ENCODE data around the gene TRRAP.
"Not testable (repeated sequence)": the region's sequence is repeated elsewhere in the genome, so short reads cannot be mapped to it uniquely, and the experiment has no call there.

The TRRAP gene

DNA sequence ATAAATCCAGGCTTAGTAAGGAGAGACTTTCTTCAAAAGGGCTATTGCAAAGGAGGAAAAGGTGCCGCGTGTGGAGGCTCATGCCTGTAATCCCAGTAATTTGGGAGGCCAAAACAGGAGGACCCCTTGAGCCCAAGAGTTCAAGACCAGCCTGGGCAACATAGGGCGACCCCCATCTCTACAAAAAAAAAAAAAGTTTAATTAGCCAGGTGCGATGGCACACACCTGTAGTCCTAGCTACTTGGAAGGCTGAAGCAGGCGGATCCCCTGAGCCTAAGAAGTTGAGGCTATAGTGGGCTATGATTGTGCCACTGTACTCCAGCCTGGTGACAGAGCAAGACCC, 40.7 kb upstream of the TRRAP start:
- TF ChIP-seq, protein P1, sequence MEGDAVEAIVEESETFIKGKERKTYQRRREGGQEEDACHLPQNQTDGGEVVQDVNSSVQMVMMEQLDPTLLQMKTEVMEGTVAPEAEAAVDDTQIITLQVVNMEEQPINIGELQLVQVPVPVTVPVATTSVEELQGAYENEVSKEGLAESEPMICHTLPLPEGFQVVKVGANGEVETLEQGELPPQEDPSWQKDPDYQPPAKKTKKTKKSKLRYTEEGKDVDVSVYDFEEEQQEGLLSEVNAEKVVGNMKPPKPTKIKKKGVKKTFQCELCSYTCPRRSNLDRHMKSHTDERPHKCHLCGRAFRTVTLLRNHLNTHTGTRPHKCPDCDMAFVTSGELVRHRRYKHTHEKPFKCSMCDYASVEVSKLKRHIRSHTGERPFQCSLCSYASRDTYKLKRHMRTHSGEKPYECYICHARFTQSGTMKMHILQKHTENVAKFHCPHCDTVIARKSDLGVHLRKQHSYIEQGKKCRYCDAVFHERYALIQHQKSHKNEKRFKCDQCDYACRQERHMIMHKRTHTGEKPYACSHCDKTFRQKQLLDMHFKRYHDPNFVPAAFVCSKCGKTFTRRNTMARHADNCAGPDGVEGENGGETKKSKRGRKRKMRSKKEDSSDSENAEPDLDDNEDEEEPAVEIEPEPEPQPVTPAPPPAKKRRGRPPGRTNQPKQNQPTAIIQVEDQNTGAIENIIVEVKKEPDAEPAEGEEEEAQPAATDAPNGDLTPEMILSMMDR (IDR thresholded peaks at IDR 0.05; ENCODE audit: low read depth, low read length), result no peak

DNA sequence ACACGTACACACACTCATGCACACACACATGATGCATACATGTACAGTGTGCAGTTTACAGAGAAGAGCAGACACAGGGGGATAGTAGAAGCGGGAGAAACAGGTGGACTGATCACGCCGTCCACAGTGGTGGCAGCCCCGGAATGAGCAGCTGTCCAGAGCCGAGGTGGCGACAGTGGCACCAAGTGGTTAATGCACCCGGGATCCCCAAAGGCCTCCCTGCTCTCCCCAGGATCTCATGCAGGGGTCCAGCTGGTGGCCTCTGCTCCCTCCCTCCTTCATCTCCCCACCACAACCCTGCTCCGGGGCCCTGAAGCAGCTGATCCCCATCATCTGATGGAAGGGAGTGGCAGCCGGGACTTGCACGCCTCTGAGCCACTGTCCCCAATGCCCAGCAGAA, 38.2 kb upstream of the TRRAP start:
- no peak for DNase-seq (ENCODE audit: low read depth in 2 of 2)
- H3K4me3 ChIP-seq (replicated peaks in 1 of 2; ENCODE audit: low read depth in 2 of 2, low read length in 2 of 2), result no peak overlapping the region
- TF ChIP-seq, protein P1 (IDR thresholded peaks at IDR 0.05; ENCODE audit: low read depth, low read length), result no peak

More for the DNA sequence above, 40.7 kb upstream of the TRRAP start:
- DNase-seq (ENCODE audit: low read depth in 2 of 2), result no peak
- no peak overlapping the region for H3K4me3 ChIP-seq (replicated peaks in 1 of 2; ENCODE audit: low read depth in 2 of 2, low read length in 2 of 2)

DNA sequence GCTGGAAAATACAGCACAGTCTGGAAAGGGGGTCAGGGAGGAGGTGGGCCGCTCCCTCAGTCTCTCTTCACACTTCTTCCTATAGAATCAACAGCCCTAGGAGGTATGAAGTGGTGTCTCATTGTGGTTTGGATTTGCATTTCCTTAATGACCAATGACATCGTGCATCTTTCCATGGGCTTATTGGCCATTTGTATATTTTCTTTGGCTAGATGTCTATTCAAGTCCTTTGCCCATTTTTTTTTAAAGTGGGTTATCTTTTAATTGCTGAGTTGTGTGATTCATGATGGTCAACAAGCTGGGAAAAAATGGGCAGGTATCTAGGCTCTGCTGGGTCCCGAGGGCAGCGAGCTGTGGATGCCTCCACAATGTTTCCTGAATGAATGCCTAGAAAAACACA, 37.6 kb upstream of the TRRAP start:
- H3K4me3 ChIP-seq (replicated peaks in 1 of 2; ENCODE audit: low read depth in 2 of 2, low read length in 2 of 2), result no peak overlapping the region
- peak; percentile 50 to 68 for DNase-seq (ENCODE audit: low read depth in 2 of 2)
- TF ChIP-seq, protein P1 (IDR thresholded peaks at IDR 0.05; ENCODE audit: low read depth, low read length), result no peak

DNA sequence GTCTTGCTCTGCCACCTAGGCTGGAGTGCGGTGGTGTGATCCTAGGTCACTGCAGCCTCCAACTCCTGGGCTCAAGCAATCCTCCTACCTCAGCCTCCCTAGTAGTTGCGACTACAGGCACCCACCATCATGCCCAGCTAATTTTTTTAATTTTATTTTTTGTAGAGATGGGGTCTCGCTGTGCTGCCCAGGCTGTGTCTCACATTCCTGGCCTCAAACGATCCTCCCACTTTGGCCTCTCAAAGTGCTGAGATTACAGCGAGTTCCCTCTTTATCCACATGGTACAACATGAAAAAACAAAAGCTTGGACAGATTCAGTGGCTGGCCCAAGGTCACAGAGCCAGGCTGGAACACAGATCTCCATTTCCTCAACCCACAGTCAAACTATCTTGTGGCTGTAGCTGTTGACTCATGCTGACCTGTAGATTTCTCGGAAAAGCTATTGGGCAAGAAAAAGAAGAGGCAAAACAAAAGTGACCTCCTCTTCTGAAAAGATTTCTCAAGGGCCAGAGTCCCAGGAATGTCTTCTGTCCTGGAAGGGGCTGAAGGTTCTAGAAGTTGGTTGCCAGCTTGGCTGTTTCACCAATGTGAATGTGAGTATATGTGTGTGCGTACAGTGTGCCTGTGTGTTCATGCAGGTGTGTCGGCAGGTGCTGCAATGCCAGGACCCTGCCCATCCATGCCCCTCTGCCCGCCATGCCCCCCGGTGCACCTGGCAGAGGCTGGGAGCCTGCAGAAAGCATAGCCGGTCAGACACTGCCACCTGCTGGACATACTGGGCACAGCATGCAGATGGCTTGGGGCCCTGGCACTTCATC, 36.9 kb upstream of the TRRAP start:
- peak; percentile 91 to 92 for DNase-seq (ENCODE audit: low read depth in 2 of 2)
- TF ChIP-seq, protein P1 (IDR thresholded peaks at IDR 0.05; ENCODE audit: low read depth, low read length), result peak; percentile 95
- H3K4me3 ChIP-seq (replicated peaks in 1 of 2; ENCODE audit: low read depth in 2 of 2, low read length in 2 of 2), result no peak overlapping the region

DNA sequence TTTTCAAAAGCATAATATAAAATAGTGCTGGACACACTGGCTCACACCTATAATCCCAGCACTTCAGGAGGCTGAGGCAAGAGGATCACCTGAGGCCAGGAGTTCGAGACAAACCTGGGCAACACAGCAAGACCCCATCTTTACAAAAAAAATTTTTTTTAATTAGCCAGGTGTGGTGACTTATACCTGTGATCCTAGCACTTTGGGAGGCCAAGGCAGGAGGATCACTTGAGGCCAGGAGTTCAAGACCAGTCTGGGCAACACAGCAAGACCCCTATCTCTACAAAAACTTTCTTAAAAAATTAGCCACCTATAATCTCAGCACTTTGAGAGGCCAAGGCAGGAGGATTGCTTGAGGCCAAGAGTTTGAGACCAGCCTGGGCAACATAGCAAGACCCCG, 35.8 kb upstream of the TRRAP start:
- DNase-seq (ENCODE audit: low read depth in 2 of 2); H3K4me3 ChIP-seq (replicated peaks in 1 of 2; ENCODE audit: low read depth in 2 of 2, low read length in 2 of 2): not testable (repeated sequence)

- H3K4me3 ChIP-seq (replicated peaks in 1 of 2; ENCODE audit: low read depth in 2 of 2, low read length in 2 of 2), result no peak overlapping the region
- TF ChIP-seq, protein P1 (IDR thresholded peaks at IDR 0.05; ENCODE audit: low read depth, low read length), result no peak
- no peak for DNase-seq (ENCODE audit: low read depth in 2 of 2)
Observed at GRCh38 chr7:98848918-98849317, 29.4 kb upstream of the TRRAP start.

DNA sequence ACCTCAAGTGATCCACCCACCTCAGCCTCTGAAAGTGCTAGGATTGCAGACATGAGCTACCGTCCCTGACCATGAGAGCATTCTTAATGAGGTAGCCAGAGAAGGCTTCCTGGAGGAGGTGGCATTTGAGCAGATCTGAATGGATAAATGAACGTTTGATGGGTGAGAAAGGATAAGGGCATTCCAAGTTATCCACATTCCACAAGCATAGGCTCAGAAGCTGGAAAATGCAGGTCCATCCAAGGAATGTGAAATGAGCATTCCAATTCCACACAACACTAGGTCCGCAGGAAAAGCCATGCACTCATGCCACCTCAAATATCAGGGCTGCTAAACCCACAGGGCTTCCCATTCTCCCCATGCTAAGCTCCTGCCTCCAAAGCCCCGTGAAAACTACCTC, 25.5 kb upstream of the TRRAP start:
- H3K4me3 ChIP-seq (replicated peaks in 1 of 2; ENCODE audit: low read depth in 2 of 2, low read length in 2 of 2), result no peak overlapping the region
- DNase-seq (ENCODE audit: low read depth in 2 of 2), result no peak
- TF ChIP-seq, protein P1 (IDR thresholded peaks at IDR 0.05; ENCODE audit: low read depth, low read length), result no peak

Measured in cardiac fibroblast (primary cell).